GM18498 (cell line): ENCODE measurements around the gene SLC12A7.
"Not testable (repeated sequence)": the region's sequence is repeated elsewhere in the genome, so short reads cannot be mapped to it uniquely, and the experiment has no call there.

Source experiments
- ATAC-seq: cut with Tn5 transposase; IDR thresholded peaks from one replicate; pipeline ENCODE4 v1.9.1; 2021; ENCODE audit warnings: mild to moderate bottlenecking, moderate library complexity; ENCODE audit not compliant: unreplicated experiment

SLC12A7 gene

GRCh38 chr5:1028481-1029281 is 83.2 kb downstream of the SLC12A7 start:
- ATAC-seq = no peak

- ATAC-seq = no peak
Observed at GRCh38 chr5:1027631-1028441, 84.0 kb downstream of the SLC12A7 start.

DNA sequence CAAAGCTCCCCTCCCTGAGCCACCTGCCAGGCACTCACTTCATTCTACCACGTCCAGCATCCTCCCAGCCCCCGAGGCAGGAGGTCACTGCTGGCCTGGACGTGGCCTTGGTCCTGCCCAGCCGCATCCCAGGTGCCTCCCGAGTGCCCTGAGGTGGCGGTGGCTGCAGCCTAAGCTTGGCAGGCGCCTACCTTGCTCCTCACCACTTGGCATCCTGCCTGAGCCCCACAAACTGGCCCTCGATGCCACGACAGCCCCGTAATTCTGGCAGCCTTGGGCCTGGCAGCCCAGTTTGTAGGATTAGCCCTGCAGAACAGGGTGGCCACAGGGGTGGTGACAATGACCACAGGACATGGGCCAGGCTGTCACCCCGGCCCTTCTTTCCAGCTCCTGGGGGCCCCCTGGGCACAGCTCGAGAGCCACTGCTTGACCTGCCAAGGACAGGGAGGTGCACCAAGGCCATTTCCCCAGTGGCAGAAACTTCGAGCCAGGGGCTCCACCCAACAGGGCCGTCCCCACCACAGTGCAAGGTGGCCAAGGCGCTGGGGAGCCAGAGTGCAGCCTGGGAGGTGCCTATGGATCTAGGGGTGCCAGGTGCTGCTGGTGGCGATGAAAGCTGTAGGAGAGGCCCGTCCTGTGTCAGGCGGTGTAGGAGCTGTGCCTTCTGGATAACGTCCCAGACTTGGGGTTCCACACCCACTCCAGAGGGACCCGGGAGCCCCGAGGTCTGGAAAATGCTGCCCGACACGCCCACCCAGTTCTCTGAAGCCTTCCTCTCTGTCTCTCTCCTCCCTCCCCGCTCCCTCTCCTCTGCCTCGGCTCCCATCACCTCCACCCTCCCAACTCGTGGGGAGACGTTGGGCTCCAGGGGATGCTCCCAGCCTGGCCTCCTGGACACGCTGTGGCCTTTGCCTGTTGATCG is 84.9 kb downstream of the SLC12A7 start:
- ATAC-seq = no peak

GRCh38 chr5:1021969-1022336 is 89.9 kb downstream of the SLC12A7 start:
- ATAC-seq = not testable (repeated sequence)

DNA sequence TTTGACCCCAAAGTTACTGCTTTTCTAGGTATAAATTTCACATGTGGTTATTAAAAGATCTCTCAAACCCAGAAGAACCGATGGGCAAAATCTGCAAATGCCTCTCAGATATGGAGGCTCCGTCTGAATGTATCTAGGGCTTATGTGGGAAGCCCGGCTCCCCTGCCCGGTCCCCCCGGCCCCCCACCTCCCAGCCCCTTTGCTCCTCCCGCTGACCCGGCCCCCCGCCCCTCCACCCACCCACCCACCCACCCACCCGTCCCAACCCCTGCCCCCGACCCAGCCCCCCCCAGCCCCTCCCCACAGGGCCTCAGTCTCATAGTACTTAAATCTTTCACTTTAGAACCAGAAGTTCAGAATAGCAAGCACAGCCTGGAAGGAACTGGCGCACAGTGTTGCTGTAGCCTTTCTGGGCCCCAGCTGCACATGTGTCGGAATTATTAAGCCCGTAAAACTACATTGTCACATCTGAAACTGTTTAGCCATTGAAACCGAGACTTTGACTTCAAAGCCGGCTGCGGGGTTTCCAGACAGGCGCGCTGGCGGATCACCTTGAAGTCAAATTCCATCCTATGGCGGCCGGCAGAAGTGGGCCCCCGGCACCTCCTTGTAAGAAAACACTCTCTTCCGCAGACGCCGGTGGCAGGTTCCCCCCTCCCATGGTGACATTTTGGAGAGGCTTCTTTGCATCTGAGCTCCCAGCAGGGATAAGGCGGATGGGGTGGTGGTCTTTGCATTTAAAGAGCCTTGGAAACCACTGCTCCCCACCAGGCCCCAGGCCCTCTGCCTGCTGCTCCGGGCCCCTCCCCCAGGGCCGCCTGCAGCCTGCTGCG is 90.5 kb downstream of the SLC12A7 start:
- no peak for ATAC-seq

GRCh38 chr5:1020452-1020961 is 91.4 kb downstream of the SLC12A7 start:
- no peak for ATAC-seq

DNA sequence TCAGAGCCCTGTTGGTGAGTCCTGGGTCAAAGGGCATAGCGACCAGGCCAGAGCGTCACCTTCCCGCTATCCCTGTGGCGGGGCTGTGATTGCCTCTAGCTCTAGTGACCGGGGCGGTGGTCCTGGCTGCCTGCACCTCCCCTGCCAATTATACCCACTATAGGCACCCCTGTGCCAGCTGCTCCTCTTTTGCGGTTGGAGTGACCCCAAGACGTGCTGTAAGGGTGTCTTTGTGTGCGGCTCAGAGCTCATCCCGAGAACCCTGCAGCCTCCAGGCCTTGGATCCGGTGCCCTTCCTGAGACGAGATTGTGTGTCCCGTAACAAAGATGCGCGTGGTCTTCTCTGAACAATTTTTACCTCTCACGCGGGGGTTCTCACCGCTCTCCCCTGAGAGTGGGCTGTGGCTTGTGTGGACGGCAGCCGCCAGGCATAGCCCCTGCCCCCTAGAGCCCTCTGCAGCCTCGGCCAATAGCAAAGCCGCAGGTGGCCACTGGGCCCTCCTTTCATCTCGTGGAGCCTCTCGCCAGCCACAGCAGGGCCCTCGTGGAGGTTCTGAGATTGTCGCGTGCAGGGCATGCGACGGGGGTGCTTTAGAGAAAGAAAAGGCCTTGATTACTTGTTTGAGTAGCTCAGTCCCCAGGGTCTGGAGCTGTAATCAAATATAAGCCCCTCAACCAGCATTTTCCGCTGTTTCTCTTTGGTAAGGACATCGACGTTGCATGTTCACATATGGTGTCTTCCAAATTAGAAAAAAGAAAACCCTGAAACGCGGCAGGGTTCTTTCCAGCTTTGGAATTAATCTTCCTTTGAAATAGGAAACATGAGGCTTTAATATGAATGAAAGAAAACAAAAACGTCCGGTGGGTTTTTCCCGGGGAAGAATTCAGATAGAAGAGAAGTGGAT is 92.6 kb downstream of the SLC12A7 start:
- ATAC-seq = no peak

GRCh38 chr5:1018596-1018995 is 93.3 kb downstream of the SLC12A7 start:
- ATAC-seq = no peak

DNA sequence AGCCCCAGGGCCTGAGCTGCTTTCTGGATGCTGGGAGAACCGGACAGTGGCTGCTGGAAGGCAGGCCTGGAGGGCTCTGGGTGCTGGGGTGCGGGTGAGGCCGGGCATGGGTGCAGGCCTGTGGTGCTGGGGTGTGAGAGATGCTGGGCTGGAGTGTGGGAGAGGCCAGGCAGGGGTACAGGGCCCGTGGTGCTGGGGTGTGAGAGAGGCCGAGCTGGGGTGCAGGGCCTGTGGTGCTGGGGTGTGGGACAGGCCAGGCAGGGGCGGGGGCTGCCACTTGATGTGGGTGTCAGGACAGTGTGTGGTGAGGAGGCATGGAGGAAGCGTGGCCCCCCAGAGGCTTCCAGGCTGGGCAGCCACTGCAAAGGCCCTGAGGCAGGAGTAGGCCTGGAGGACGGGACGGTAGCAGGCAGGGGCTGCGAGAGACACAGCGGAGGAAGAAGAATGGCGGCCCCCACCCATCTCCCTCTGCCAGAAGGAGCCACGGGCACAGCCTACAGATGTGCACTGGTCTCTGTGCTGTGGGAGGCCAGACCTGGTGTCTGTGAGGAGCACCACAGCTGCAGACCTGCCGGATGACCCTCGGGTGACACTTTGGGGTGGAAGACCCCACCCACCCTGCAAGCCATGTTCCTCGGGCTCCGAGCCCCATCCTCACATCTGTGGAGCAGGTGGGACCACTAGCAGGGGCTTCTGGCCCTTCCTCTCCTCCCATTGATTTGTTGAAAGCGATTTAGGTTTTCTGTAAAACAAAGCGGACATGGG is 94.0 kb downstream of the SLC12A7 start:
- no peak for ATAC-seq

DNA sequence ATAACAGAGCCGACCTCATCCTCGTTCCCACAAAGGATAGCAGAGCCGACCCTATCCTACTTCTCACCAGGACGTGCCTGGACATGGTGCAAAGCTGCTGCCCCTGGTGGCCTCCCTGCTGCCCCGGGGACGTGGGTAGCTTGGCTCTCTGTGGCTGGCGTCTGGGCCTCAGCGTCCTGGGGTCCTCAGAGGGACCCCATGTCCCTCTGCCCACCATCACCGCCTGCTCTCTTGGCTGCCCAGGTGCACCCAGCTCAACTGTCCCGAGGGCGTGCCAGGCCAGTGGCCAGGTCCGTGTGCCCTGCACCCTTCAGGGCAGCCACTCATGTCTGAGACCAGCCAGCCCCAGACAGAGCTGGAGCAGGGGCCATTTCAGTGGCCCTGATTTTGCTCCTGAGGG is 94.8 kb downstream of the SLC12A7 start:
- no peak for ATAC-seq

DNA sequence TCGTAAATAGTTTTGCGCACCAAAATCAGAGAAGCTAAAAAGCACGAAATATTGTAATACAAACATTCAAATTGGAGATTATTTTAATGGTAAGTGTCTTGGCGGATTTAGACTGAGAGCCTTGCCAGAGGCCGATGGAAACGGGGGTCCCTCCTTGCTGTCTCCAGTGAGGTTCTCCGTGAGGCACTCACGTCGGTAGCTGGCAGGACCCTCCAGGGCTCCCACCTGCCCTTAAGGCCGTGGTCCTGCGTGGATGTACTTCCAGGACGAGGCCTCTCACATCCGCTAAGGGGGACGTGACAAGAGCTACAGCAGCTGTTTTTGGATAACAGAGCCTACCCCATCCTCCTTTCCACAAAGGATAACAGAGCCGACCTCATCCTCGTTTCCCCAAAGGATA is 95.4 kb downstream of the SLC12A7 start:
- no peak for ATAC-seq

DNA sequence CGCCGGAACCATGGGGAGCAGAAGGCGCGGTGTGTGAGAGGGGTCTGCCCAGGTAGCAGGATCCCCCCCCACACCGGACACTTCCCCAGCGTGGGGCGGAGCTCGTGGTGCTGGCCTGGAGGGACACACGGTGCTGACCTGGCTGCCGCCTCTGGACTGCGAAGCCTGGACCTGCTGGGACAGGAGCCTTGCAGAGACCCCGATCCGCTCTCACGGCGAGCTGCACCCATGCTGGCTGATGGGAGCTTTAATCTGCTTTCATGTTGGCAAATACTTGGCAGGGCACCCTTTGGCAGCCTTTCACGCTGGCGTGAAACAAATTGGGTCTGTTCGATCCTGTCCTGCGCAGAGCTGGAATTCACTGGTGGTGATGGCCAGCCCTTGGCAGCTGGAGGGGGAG is 95.8 kb downstream of the SLC12A7 start:
- ATAC-seq = no peak

DNA sequence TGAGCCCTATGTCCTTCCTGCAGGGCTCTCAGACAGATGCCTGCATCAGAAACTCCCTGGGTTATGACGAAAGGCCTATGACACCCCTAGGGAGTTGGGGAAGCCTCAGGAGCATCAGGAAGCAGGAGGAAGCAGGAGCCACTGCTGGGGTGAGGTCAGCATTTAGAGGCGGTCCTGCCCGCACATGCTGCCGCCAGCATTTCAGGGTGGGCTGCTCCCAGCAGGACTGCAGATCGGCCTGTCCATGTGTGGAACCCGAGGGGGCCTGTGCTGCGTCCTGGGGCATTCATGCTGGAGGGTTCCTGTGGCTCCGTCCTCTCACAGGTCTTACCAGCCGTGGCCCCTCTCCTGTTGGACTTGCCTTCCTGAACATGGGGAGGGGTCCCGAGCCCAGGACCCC is 96.4 kb downstream of the SLC12A7 start:
- no peak for ATAC-seq

- no peak for ATAC-seq
Observed at GRCh38 chr5:1014781-1015221, 97.1 kb downstream of the SLC12A7 start.

DNA sequence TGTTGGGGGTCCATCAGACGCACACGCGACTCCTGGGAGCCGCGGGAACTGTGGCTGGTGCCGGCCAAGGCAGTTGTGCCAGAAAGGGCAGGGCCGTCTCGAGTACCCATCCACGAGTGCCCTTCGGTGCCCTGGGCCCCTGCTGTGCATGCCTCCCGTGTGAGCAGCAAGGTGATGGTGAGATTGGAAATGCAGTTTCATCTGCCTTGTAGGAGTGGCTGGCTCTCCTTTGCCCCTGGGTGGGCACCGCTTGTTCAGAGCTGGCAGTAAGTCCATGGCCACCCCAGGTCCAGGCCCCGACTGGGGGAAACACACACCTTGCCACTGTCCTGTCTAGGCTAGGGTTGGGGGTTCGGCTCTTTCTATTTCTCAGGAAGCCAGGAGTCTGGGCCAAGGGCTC is 97.5 kb downstream of the SLC12A7 start:
- no peak for ATAC-seq

DNA sequence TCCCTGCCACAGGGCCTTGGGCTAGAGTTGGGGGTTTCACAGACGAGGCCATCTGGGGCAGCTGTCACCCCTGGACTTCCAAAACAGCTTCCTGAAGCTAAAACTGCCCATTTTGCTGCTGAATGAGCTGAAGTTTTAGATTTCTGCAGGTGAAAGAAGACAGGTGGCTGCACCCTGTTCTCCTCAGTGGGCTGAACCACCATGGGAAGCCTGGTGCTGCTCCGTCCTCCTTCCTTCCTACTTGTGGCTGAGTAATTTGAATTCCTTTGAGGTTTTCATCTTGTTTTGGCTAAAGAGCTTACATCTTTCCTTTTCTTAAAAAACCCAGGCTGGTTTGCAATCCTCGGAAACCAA is 97.9 kb downstream of the SLC12A7 start:
- ATAC-seq = no peak

GRCh38 chr5:1013238-1013947 is 98.5 kb downstream of the SLC12A7 start:
- no peak for ATAC-seq

GRCh38 chr5:1012900-1013237 is 99.0 kb downstream of the SLC12A7 start:
- no peak for ATAC-seq
